ENCODE results near the gene XIST. TPM values are rescaled to one million over a fixed set of nuclear protein-coding genes. Genes with fewer than 3 reads are reported as not detected.
A peak's percentile ranks its signal among the peaks of the same experiment; 100 is the strongest.
"Not testable (repeated sequence)": the region's sequence is repeated elsewhere in the genome, so short reads cannot be mapped to it uniquely, and the experiment has no call there.

Gene XIST
- total RNA-seq, 1 experiment from 2014 or later, result under 0.01 TPM

GRCh38 chrX:73817393-73818199, 34.9 kb downstream of the XIST start:
- peak; percentile 51 for DNase-seq (ENCODE audit: low read depth)

- DNase-seq (ENCODE audit: low read depth), result peak; percentile 59
Measured at GRCh38 chrX:73812256-73812655, 40.3 kb downstream of the XIST start.

- not testable (repeated sequence) for DNase-seq (ENCODE audit: low read depth)
Measured at GRCh38 chrX:73804109-73804508, 48.4 kb downstream of the XIST start.

GRCh38 chrX:73799888-73800287, 52.6 kb downstream of the XIST start:
- no peak for DNase-seq (ENCODE audit: low read depth)

GRCh38 chrX:73792511-73792910, 60.0 kb downstream of the XIST start:
- not testable (repeated sequence) for DNase-seq (ENCODE audit: low read depth)

- DNase-seq (ENCODE audit: low read depth), result no peak
Measured at GRCh38 chrX:73785493-73785892, 67.0 kb downstream of the XIST start.
